GM18873 (cell line): Measurements from ENCODE around the gene CLDN18.

Source experiments
- ATAC-seq: cut with Tn5 transposase; IDR thresholded peaks from one replicate; pipeline ENCODE4 v1.9.1; 2021; ENCODE audit warnings: mild to moderate bottlenecking, moderate library complexity, moderate number of reproducible peaks; ENCODE audit not compliant: unreplicated experiment, low FRiP score

CLDN18 gene

GRCh38 chr3:138060792-138061191 is 50.8 kb downstream of the CLDN18 start:
- no peak for ATAC-seq

- no peak for ATAC-seq
These were observed 52.1 kb downstream of the CLDN18 start for GRCh38 chr3:138062037-138062436.

GRCh38 chr3:138062626-138063025 is 52.7 kb downstream of the CLDN18 start:
- ATAC-seq = no peak

GRCh38 chr3:138063416-138063815 is 53.5 kb downstream of the CLDN18 start:
- no peak for ATAC-seq

GRCh38 chr3:138065949-138066348 is 56.0 kb downstream of the CLDN18 start:
- no peak for ATAC-seq

- peak; percentile 96 for ATAC-seq
These were observed 56.4 kb downstream of the CLDN18 start for GRCh38 chr3:138066383-138066782.

GRCh38 chr3:138066972-138067371 is 57.0 kb downstream of the CLDN18 start:
- ATAC-seq = no peak

- no peak for ATAC-seq
These were observed 58.1 kb downstream of the CLDN18 start for GRCh38 chr3:138068046-138068445.

GRCh38 chr3:138068579-138069174 is 58.7 kb downstream of the CLDN18 start:
- ATAC-seq = peak; percentile 61

- ATAC-seq = no peak
These were observed 60.0 kb downstream of the CLDN18 start for GRCh38 chr3:138070006-138070405.

- no peak for ATAC-seq
These were observed 62.8 kb downstream of the CLDN18 start for GRCh38 chr3:138072796-138073195.

GRCh38 chr3:138078096-138078495 is 68.1 kb downstream of the CLDN18 start:
- ATAC-seq = no peak

- ATAC-seq = no peak
These were observed 69.0 kb downstream of the CLDN18 start for GRCh38 chr3:138078901-138079344.

- ATAC-seq = no peak
These were observed 69.9 kb downstream of the CLDN18 start for GRCh38 chr3:138079901-138080300.

- ATAC-seq = no peak
These were observed 71.6 kb downstream of the CLDN18 start for GRCh38 chr3:138081371-138082084.

GRCh38 chr3:138082085-138082991 is 72.4 kb downstream of the CLDN18 start:
- no peak for ATAC-seq

GRCh38 chr3:138082992-138083386 is 73.0 kb downstream of the CLDN18 start:
- ATAC-seq = no peak
